ENCODE results near the gene RIN3. TPM values are rescaled to one million over a fixed set of nuclear protein-coding genes. Genes with fewer than 3 reads are reported as not detected.

The RIN3 gene
- total and polyA plus RNA-seq, 2 of the 4 experiments (the other 2 are of a cell fraction), result 2.5 to 11.1 TPM

DNA sequence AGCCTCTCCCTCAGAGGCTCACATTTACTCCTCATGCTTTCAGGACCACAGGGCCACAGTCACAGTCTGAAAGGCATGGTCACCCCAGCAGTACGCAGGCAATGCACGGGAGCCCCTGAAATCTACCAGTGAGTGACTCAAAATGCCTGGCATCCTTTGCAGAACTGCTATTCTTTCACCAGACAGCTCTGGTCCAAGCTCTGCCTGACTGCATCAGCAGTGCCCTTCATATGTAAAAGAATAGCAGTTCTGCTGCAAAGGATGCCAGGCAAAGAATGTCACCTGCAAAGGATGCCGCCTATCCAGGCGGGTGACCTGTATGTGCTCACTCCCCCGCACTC is 196.4 kb downstream of the RIN3 start:
- dilution Hi-C loops (cut with HindIII; ENCODE audit: low sequenced_read_pairs, unreplicated experiment), result no loop called here
- H3K4me1 ChIP-seq (ENCODE audit: control insufficient read depth, insufficient read depth, low read length), result peaks cover 8% of the 10 kb centered on the region
- H3K27me3 ChIP-seq (ENCODE audit: control insufficient read depth, insufficient read depth, low read length), result no peaks in the 10 kb centered on the region
- H2BK120ac ChIP-seq (ENCODE audit: low read depth, low read length), result peak overlapping the region; percentile 72
- in situ Hi-C loops (cut with MboI; ENCODE audit: low sequenced_read_pairs), result loop anchor here (5.0 kb wide), 1 partner anchor 72 kb away; no protein-coding TSS in a partner anchor
- WGBS, 2 experiments (ENCODE audit: extremely low coverage in 2 of 2, insufficient read length in 1 of 2), result 89% methylated on average over 2 of the region's 5 CpGs; no CpG with 5 or more reads in 1 of the 2 experiments
- H2BK5ac ChIP-seq (ENCODE audit: low read depth, low read length, poor library complexity, severe bottlenecking), result peak overlapping the region; percentile 16
- intact Hi-C loops (cut with micrococcal nuclease), result no loop called here
- no peak overlapping the region for H3K23ac ChIP-seq (ENCODE audit: low read depth, low read length)
- H3K79me1 ChIP-seq (ENCODE audit: low read depth in 1 of 2, low read length in 2 of 2), result no peaks in the 10 kb centered on the region
- H3K9me1 ChIP-seq (ENCODE audit: insufficient read depth, low read length), result peaks cover 13% of the 10 kb centered on the region
- H3K4ac ChIP-seq (ENCODE audit: low read depth, low read length), result peak overlapping the region; percentile 75; the same call in 1 of the 2 replicates
- H3K18ac ChIP-seq (ENCODE audit: low read depth, low read length), result no peak overlapping the region
- TF ChIP-seq, protein P1, sequence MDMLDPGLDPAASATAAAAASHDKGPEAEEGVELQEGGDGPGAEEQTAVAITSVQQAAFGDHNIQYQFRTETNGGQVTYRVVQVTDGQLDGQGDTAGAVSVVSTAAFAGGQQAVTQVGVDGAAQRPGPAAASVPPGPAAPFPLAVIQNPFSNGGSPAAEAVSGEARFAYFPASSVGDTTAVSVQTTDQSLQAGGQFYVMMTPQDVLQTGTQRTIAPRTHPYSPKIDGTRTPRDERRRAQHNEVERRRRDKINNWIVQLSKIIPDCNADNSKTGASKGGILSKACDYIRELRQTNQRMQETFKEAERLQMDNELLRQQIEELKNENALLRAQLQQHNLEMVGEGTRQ (IDR thresholded peaks at IDR 0.05; ENCODE audit: low read depth, low read length), result no peak
- no peak for TF ChIP-seq SMC3 (IDR thresholded peaks at IDR 0.05; ENCODE audit: low read depth, low read length)
- no peak for TF ChIP-seq FOS (IDR thresholded peaks at IDR 0.05; ENCODE audit: low read depth, low read length)
- no peak for TF ChIP-seq RAD21 (IDR thresholded peaks at IDR 0.05; ENCODE audit: low read length)
- no peak for TF ChIP-seq MAZ (IDR thresholded peaks at IDR 0.05; ENCODE audit: borderline replicate concordance, low read depth, low read length)
- TF ChIP-seq, protein P2, sequence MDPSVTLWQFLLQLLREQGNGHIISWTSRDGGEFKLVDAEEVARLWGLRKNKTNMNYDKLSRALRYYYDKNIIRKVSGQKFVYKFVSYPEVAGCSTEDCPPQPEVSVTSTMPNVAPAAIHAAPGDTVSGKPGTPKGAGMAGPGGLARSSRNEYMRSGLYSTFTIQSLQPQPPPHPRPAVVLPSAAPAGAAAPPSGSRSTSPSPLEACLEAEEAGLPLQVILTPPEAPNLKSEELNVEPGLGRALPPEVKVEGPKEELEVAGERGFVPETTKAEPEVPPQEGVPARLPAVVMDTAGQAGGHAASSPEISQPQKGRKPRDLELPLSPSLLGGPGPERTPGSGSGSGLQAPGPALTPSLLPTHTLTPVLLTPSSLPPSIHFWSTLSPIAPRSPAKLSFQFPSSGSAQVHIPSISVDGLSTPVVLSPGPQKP (IDR thresholded peaks at IDR 0.05; ENCODE audit: borderline replicate concordance, low read depth, low read length), result no peak
- no peak for TF ChIP-seq MAFK (IDR thresholded peaks at IDR 0.05; ENCODE audit: low read depth, low read length)
- ChIA-PET CTCF (interaction anchor here (1.1 kb wide), 1 partner anchor 74 kb away, joined by 3 read pairs; no protein-coding TSS in a partner anchor), POLR2A (ENCODE audit: unreplicated experiment) (no interaction called here)
- H3K27ac ChIP-seq (ENCODE audit: insufficient read depth, low read length), result no peak overlapping the region
- no peak for DNase-seq
- no peak overlapping the region for H3K9ac ChIP-seq (ENCODE audit: low read depth, low read length)
- no peak overlapping the region for H3K4me3 ChIP-seq (ENCODE audit: insufficient read depth, low read depth, low read length)
- H2AK9ac ChIP-seq (replicated peaks; ENCODE audit: low read depth, low read length, poor library complexity), result peak overlapping the region; percentile 48
- H4K5ac ChIP-seq (ENCODE audit: low read depth, low read length), result no peak overlapping the region
- no peak overlapping the region for H3K14ac ChIP-seq (replicated peaks; ENCODE audit: low read depth, low read length)
- ATAC-seq (ENCODE audit: low read depth), result no peak
- peak overlapping the region; percentile 63; the same call in 1 of the 3 replicates for H2BK15ac ChIP-seq (ENCODE audit: low read depth, low read length)
- H2AFZ ChIP-seq (replicated peaks; ENCODE audit: low read length, poor library complexity), result peak overlapping the region; percentile 37
- no peaks in the 10 kb centered on the region for H3K9me3 ChIP-seq (ENCODE audit: control insufficient read depth, insufficient read depth, low read length)
- H4K20me1 ChIP-seq (ENCODE audit: insufficient read depth, low read length), result no peaks in the 10 kb centered on the region
- peak overlapping the region; percentile 90 for H4K91ac ChIP-seq (ENCODE audit: insufficient read depth, low read depth, low read length)
- peak overlapping the region; percentile 35; the same call in 1 of the 2 replicates for H2AK5ac ChIP-seq (ENCODE audit: low read depth, low read length)
- H4K8ac ChIP-seq (ENCODE audit: low read depth in 2 of 2, low read length in 2 of 2), result no peak overlapping the region; a peak in 1 of 4 replicates
- no TSS peak for BruUV-seq (replicated peaks)
- no peaks in the 10 kb centered on the region for H3K36me3 ChIP-seq (ENCODE audit: control insufficient read depth, insufficient read depth, low read length)
- H3K56ac ChIP-seq (ENCODE audit: extremely low read depth, insufficient read depth, low read length), result no peak overlapping the region; the same call in 1 of the 2 replicates
- no peak overlapping the region for H2BK20ac ChIP-seq (ENCODE audit: low read depth, low read length)
- no peak overlapping the region for H3K4me2 ChIP-seq (ENCODE audit: low read depth, low read length)
